LNCaP clone FGC (cell line): ENCODE data around the gene UGCG.

Experiments used
- DNase-seq: peaks from one replicate; pipeline ENCODE4 v3.0.0-alpha.2; 2011; ENCODE audit warnings: low read depth
- H3K4me3 ChIP-seq: 2 replicates; pipeline ENCODE4 v1.5.1; 2011; ENCODE audit warnings: mild to moderate bottlenecking, low read depth, low read length, control low read depth
- TF ChIP-seq, protein P1 (sequence below): IDR thresholded peaks from 2 replicates; pipeline ENCODE4 v1.5.1; 2012; ENCODE audit warnings: mild to moderate bottlenecking; ENCODE audit not compliant: control insufficient read depth, insufficient read depth; ENCODE audit errors: extremely low read depth

UGCG gene

DNA sequence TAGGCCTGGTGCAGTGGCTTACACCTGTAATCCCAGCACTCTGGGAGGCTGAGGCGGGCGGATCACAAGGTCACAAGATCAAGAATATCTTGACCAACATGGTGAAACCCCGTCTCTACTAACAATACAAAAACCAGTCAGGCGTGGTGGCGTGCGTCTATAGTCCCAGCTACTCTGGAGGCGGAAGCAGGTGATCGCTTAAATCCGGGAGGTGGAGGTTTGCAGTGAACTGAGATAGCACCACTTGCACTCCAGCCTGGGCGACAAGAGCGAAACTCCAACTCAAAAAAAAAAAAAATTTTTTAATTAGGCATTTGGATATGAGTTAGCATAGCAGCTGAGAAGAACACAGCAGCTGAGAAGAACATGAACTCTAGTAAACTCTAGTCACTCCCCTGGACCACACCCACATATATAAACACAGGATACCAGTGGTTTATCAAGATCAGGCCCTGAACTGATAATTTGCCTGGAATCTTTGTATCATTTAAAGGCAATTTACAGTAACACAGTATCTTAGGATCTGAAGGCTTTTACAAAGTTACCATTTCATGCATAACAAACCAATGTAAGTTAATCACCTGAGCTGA lies 4.6 kb upstream of the UGCG start:
- TF ChIP-seq, protein P1, sequence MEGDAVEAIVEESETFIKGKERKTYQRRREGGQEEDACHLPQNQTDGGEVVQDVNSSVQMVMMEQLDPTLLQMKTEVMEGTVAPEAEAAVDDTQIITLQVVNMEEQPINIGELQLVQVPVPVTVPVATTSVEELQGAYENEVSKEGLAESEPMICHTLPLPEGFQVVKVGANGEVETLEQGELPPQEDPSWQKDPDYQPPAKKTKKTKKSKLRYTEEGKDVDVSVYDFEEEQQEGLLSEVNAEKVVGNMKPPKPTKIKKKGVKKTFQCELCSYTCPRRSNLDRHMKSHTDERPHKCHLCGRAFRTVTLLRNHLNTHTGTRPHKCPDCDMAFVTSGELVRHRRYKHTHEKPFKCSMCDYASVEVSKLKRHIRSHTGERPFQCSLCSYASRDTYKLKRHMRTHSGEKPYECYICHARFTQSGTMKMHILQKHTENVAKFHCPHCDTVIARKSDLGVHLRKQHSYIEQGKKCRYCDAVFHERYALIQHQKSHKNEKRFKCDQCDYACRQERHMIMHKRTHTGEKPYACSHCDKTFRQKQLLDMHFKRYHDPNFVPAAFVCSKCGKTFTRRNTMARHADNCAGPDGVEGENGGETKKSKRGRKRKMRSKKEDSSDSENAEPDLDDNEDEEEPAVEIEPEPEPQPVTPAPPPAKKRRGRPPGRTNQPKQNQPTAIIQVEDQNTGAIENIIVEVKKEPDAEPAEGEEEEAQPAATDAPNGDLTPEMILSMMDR, result no peak
- peak; percentile 62 for DNase-seq
- no peak overlapping the region for H3K4me3 ChIP-seq

DNA sequence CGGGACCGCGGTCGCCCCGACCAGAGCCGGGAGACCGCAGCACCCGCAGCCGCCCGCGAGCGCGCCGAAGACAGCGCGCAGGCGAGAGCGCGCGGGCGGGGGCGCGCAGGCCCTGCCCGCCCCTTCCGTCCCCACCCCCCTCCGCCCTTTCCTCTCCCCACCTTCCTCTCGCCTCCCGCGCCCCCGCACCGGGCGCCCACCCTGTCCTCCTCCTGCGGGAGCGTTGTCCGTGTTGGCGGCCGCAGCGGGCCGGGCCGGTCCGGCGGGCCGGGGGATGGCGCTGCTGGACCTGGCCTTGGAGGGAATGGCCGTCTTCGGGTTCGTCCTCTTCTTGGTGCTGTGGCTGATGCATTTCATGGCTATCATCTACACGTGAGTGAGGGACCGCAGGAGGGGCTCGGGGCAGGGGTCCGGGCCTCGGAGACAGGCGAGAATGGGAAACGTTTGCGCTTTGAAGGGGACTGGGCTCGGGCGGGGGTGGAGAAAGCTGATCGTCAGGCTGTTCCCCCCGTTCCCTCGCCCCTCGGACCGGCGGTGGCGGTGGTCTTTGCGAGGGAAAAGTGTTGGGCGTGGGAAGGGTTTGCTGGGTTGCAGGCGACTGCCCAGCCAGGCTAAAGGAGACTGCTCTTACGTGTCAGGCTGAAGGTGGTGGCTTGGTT lies 457 bp downstream of the UGCG start:
- peak overlapping the region; percentile 73 for H3K4me3 ChIP-seq
- no peak for DNase-seq
- TF ChIP-seq, protein P1, result peak; percentile 38

DNA sequence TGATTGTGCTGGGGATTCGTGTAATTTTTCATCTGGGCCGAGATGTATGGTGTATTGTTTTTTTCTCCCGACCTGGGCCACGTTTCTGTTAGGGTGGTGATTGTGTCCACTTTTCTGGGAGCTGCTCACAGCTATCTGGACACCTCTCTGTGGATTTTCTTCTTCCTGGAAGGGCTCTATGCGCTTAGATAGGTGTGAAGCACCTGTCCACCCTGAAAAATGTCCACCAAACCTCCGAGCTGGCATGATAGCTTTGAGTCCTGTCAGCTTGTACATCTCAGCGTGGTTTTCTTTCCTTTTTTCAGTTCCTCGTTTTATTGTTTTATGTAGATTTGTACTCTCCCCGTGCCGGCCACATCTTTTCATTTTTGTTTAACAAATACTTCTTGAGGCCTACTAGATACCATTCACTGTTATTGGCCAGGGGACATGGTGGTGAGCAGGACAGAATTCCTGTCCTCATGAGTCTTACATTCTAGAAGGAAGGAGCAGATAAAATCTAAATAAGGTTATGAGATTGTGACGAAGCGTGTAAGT lies 1.1 kb downstream of the UGCG start:
- no peak for DNase-seq
- peak overlapping the region; percentile 73 for H3K4me3 ChIP-seq
- TF ChIP-seq, protein P1, result no peak

DNA sequence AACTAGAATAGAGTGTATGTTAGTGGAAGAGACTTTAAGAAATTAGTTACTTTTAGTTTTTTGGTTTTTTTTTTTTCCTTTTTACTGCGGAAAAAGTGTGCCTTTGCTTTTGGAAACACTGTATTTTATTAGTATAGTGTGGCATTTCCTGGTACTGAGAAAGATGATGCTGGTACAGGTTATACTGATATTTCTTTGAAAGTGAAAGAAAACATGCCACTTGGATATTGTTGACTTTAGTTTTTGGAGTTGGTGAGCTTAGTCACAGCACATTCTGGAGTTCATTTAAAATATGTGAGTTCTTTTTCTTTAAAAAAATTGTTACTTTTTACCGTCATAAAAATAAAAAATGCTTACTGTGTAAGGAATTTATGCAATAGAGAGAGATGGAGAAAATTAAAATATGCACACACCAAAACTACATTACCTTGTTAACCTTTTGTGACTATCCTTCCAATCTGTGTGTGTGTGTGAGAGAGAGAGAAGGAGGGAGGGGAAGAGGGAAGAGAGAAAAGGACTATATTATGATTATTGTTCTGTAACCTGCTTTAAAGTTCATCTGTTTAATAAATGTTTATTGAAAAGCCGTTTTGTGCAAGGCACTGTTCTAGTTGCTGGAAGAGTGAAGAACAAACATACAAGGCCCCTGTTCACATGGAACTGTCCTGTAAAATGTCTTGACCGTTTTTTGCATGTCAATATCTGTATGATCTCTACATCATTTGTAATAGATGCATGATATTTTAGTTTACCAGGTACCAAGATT lies 1.9 kb downstream of the UGCG start:
- TF ChIP-seq, protein P1, result no peak
- DNase-seq, result no peak
- H3K4me3 ChIP-seq, result peak overlapping the region; percentile 73

DNA sequence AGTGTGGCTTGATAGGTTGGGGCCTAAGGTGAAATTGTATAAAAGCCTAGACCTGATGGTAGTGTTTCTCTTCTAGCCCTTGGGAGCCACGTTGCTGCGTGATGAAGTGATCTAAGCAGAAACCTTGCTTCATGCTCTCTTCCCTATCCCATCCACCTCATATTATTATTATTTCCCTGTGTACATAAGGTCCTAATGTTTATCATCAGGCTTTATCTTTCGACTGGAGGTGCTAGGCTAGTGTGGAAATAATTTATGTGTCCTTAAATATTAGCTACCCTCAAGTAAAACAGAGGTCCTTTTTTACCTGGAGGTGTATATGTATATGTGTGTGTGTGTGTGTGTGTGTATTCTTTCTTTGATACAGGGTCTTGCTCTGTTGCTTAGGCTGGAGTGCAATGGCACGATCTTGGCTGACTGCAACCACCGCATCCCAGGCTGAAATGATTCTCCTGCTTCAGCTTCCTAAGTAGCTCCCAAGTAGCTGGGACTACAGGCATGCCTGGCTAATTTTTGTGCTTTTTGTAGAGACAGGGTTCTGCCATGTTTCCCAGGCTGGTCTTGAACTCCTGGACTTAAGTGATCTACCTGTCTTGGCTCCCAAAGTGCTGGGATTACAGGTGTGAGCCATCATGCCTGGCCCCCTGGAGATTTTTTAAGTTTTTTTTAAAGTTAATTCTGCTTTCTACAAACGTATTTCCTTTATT lies 3.7 kb downstream of the UGCG start:
- TF ChIP-seq, protein P1, result no peak
- no peak for DNase-seq
- no peak overlapping the region for H3K4me3 ChIP-seq

DNA sequence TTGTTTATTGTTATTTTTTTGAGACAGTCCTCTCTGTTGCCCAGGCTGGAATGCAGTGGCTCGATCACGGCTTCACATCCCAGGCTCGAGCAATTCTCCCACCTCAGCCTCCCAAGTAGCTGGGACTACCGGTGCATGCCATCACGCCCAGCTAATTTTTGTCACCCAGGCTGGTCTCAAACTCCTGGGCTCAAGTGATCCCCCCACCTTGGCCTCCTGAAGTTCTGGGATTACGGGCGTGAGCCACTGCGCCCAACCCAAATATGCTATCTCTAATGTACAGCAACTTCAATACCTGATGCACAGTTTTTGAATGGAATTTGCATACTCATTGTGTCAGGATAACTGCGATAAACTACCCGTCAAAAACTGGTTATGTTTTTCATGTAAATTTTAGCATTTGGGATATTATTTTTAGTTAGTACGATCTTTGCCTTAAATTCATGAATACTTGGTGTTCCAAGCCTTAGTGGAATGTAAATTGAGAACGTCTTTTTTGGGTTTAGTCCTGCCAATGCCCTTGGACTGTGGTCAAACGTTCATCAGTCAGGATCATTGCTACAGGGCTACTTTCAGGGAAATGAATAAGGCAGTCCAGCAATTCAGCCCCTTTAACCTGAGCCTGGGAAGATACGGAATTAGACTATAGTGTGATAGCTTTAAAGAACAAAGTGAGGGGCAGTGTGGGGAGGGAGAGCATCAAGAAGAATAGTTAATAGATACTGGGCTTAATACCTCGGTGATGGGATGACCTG lies 4.4 kb downstream of the UGCG start:
- no peak overlapping the region for H3K4me3 ChIP-seq
- TF ChIP-seq, protein P1, result no peak
- no peak for DNase-seq
